CD4-positive, alpha-beta T cell (primary cell): ENCODE data around the gene RHBDL3. TPM values are rescaled to one million over a fixed set of nuclear protein-coding genes. Genes with fewer than 3 reads are reported as not detected.
A peak's percentile ranks its signal among the peaks of the same experiment; 100 is the strongest.

Source experiments
- ATAC-seq: fragments of 200-7000 bp; cut with Tn5 transposase; one replicate; pipeline ENCODE4 v1.10.0; 2022; ENCODE audit warnings: mild to moderate bottlenecking; ENCODE audit not compliant: poor library complexity
- CTCF ChIA-PET: fragments of 350-600 bp; sonication (Branson Sonifier 250); formaldehyde crosslinking; loops from one replicate; lab custom pipeline; 2021; ENCODE audit warnings: antibody characterized with exemption, inconsistent platforms; lab: Charles Lee
- POLR2A ChIA-PET: fragments of 350-600 bp; sonication (Branson Sonifier 250); formaldehyde crosslinking; loops from one replicate; lab custom pipeline; 2021; ENCODE audit warnings: antibody characterized with exemption, inconsistent platforms; lab: Charles Lee
- DNase-seq, 14 experiments: peaks; one replicate each; pipeline ENCODE4 v3.0.0-alpha.2; 2013 to 2020; ENCODE audit warnings: mixed read lengths in 2 of 14
- H3K27ac ChIP-seq, 2 donors: one replicate each; pipeline versions ENCODE4 v1.5.1 to v1.7.0; 2013; ENCODE audit warnings: low read length in 2 of 2, low read depth in 1 of 2, mild to moderate bottlenecking in 1 of 2
- H3K27me3 ChIP-seq, 2 experiments: 1 replicate in 1 of 2; 2 replicates in 1 of 2; pipeline versions ENCODE4 v1.6.1 to v1.7.0; 2013; ENCODE audit warnings: low read length in 2 of 2, control low read depth in 1 of 2, mild to moderate bottlenecking in 1 of 2, moderate library complexity in 1 of 2; ENCODE audit not compliant: insufficient read depth in 2 of 2, control insufficient read depth in 1 of 2
- H3K36me3 ChIP-seq: one replicate; pipeline ENCODE4 v1.6.1; 2013; ENCODE audit warnings: low read length, control low read depth; ENCODE audit not compliant: insufficient read depth
- H3K4me1 ChIP-seq: one replicate; pipeline ENCODE4 v1.6.1; 2013; ENCODE audit warnings: low read length, control low read depth; ENCODE audit not compliant: insufficient read depth
- H3K4me3 ChIP-seq: one replicate; pipeline ENCODE4 v1.5.1; 2013; ENCODE audit warnings: mild to moderate bottlenecking, low read length, moderate library complexity
- H3K9me3 ChIP-seq, 2 experiments: 1 replicate in 1 of 2; 2 replicates in 1 of 2; pipeline versions ENCODE4 v1.6.1 to v1.7.0; 2013; ENCODE audit warnings: low read length in 2 of 2, mild to moderate bottlenecking in 2 of 2, control low read depth in 1 of 2, moderate library complexity in 1 of 2; ENCODE audit not compliant: control insufficient read depth in 1 of 2, insufficient read depth in 1 of 2
- H3K27ac Mint-ChIP-seq: one replicate; pipeline ENCODE4 v1.8.0; 2020; ENCODE audit warnings: mixed read lengths
- H3K27me3 Mint-ChIP-seq: one replicate; pipeline ENCODE4 v1.8.0; 2021; ENCODE audit warnings: mixed read lengths
- H3K36me3 Mint-ChIP-seq: one replicate; pipeline ENCODE4 v1.8.0; 2021; ENCODE audit warnings: low read depth, mixed read lengths
- H3K4me1 Mint-ChIP-seq: one replicate; pipeline ENCODE4 v1.8.0; 2021; ENCODE audit warnings: low read depth, mixed read lengths
- H3K4me3 Mint-ChIP-seq: one replicate; pipeline ENCODE4 v1.8.0; 2020; ENCODE audit warnings: mild to moderate bottlenecking, mixed read lengths
- H3K9me3 Mint-ChIP-seq: one replicate; pipeline ENCODE4 v1.8.0; 2020; ENCODE audit warnings: mixed read lengths
- CTCF ChIP-seq: fragments of 200-600 bp; IDR thresholded peaks from one replicate; pipeline ENCODE4 v1.8.0; 2022; ENCODE audit warnings: antibody characterized with exemption, mild to moderate bottlenecking
- intact Hi-C, 2 experiments: fragments of 100-400 bp; cut with DNase I in 1 of 2; cut with micrococcal nuclease in 1 of 2; formaldehyde crosslinking; loops; one replicate each; pipeline versions ENCODE4 v1.15.1 to v1.9.0; 2023 to 2025; cut with DNase I, micrococcal nuclease
- total RNA-seq, 174 experiments: library from RNA in 2 of 174; stranded (reverse) in 2 of 174; gene quantifications; one replicate each; pipeline ENCODE4 v1.2.3 and lab custom pipeline; 2021 to 2026

The RHBDL3 gene
- total RNA-seq, 2 experiments from 2014 or later, result 0.08 TPM; not detected in 1

- H3K27ac Mint-ChIP-seq, result no peak overlapping the region
- no peaks in the 10 kb centered on the region for H3K9me3 ChIP-seq
- H3K4me1 Mint-ChIP-seq, result peaks cover 68% of the 10 kb centered on the region
- DNase-seq, result no peak
- no peaks in the 10 kb centered on the region for H3K27me3 ChIP-seq
- ATAC-seq, result no peak
- peak overlapping the region; percentile 12 for H3K4me3 Mint-ChIP-seq
- no peak for TF ChIP-seq CTCF
- H3K36me3 ChIP-seq, result peaks cover 85% of the 10 kb centered on the region
- no peaks in the 10 kb centered on the region for H3K9me3 Mint-ChIP-seq
- intact Hi-C loops, result loop anchor here in 1 of 2 experiments (10.0 kb wide), 1 partner anchor 518 kb away; the partner anchor contains the start of gene MYO1D
- H3K27ac ChIP-seq, result no peak overlapping the region
- CTCF ChIA-PET, result no interaction called here
- H3K4me1 ChIP-seq, result peaks cover 63% of the 10 kb centered on the region
- H3K27me3 Mint-ChIP-seq, result no peaks in the 10 kb centered on the region
- H3K4me3 ChIP-seq, result no peak overlapping the region
- POLR2A ChIA-PET, result no interaction called here
- peaks cover 92% of the 10 kb centered on the region for H3K36me3 Mint-ChIP-seq
These were observed 90.7 kb downstream of the RHBDL3 start for GRCh38 chr17:32356378-32356743.

- H3K9me3 Mint-ChIP-seq, result no peaks in the 10 kb centered on the region
- H3K4me3 Mint-ChIP-seq, result peak overlapping the region; percentile 12
- Histone ChIP-seq H3K36me3 (peaks cover 89% of the 10 kb centered on the region), H3K4me1 (peaks cover 62% of the 10 kb centered on the region), H3K4me3 (no peak overlapping the region), H3K27ac (no peak overlapping the region), H3K9me3 (no peaks in the 10 kb centered on the region), H3K27me3 (no peaks in the 10 kb centered on the region)
- no peaks in the 10 kb centered on the region for H3K27me3 Mint-ChIP-seq
- no peak overlapping the region for H3K27ac Mint-ChIP-seq
- H3K4me1 Mint-ChIP-seq, result peaks cover 65% of the 10 kb centered on the region
- no peak for DNase-seq
- intact Hi-C loops, result loop anchor here in 1 of 2 experiments (10.0 kb wide), 1 partner anchor 518 kb away; the partner anchor contains the start of gene MYO1D
- CTCF ChIA-PET, result no interaction called here
- peaks cover 92% of the 10 kb centered on the region for H3K36me3 Mint-ChIP-seq
- POLR2A ChIA-PET, result no interaction called here
- no peak for ATAC-seq
- no peak for TF ChIP-seq CTCF
These were observed 91.1 kb downstream of the RHBDL3 start for GRCh38 chr17:32356750-32357149.

- ChIA-PET CTCF (no interaction called here), POLR2A (no interaction called here)
- no peak overlapping the region for H3K4me3 Mint-ChIP-seq
- Histone ChIP-seq H3K27ac (no peak overlapping the region), H3K36me3 (peaks cover 93% of the 10 kb centered on the region), H3K4me3 (no peak overlapping the region), H3K27me3 (no peaks in the 10 kb centered on the region), H3K4me1 (peaks cover 58% of the 10 kb centered on the region), H3K9me3 (no peaks in the 10 kb centered on the region)
- H3K27ac Mint-ChIP-seq, result no peak overlapping the region
- DNase-seq (no peak), ATAC-seq (no peak)
- no peak for TF ChIP-seq CTCF
- H3K27me3 Mint-ChIP-seq, result no peaks in the 10 kb centered on the region
- peaks cover 92% of the 10 kb centered on the region for H3K36me3 Mint-ChIP-seq
- intact Hi-C loops, result loop anchor here in 1 of 2 experiments (10.0 kb wide), 1 partner anchor 517 kb away; the partner anchor contains the start of gene MYO1D
- H3K4me1 Mint-ChIP-seq, result peaks cover 67% of the 10 kb centered on the region
- no peaks in the 10 kb centered on the region for H3K9me3 Mint-ChIP-seq
These were observed 92.0 kb downstream of the RHBDL3 start for GRCh38 chr17:32357615-32358014.
